Activated CD8-positive, alpha-beta T cell treated with anti-CD3 and anti-CD28 coated beads for 36 hours (primary cell): ENCODE measurements around the gene CST7. TPM values are rescaled to one million over a fixed set of nuclear protein-coding genes. Genes with fewer than 3 reads are reported as not detected.
A peak's percentile ranks its signal among the peaks of the same experiment; 100 is the strongest.
"Not testable (repeated sequence)": the region's sequence is repeated elsewhere in the genome, so short reads cannot be mapped to it uniquely, and the experiment has no call there.

Experiments used
- ATAC-seq: fragments of 200-7000 bp; cut with Tn5 transposase; one replicate; pipeline ENCODE4 v1.10.0; 2021; ENCODE audit warnings: mild to moderate bottlenecking, moderate library complexity
- CTCF ChIA-PET: fragments of 350-600 bp; sonication (Branson Sonifier 250); formaldehyde crosslinking; loops from one replicate; lab custom pipeline; 2021; ENCODE audit warnings: antibody characterized with exemption; lab: Charles Lee
- POLR2A ChIA-PET: fragments of 350-600 bp; sonication (Branson Sonifier 250); formaldehyde crosslinking; loops from one replicate; lab custom pipeline; 2021; ENCODE audit warnings: antibody characterized with exemption; lab: Charles Lee
- DNase-seq: peaks from one replicate; pipeline ENCODE4 v3.0.0-alpha.2; 2020
- H3K27ac Mint-ChIP-seq: one replicate; pipeline ENCODE4 v1.8.0; 2021; ENCODE audit warnings: mild to moderate bottlenecking, mixed read lengths
- H3K27me3 Mint-ChIP-seq: one replicate; pipeline ENCODE4 v1.8.0; 2021; ENCODE audit warnings: mixed read lengths
- H3K36me3 Mint-ChIP-seq: one replicate; pipeline ENCODE4 v1.8.0; 2021; ENCODE audit warnings: low read depth, mixed read lengths
- H3K4me1 Mint-ChIP-seq: one replicate; pipeline ENCODE4 v1.8.0; 2021; ENCODE audit warnings: low read depth, mixed read lengths
- H3K4me3 Mint-ChIP-seq: one replicate; pipeline ENCODE4 v1.8.0; 2021; ENCODE audit warnings: mild to moderate bottlenecking, moderate library complexity, mixed read lengths
- H3K9me3 Mint-ChIP-seq: one replicate; pipeline ENCODE4 v1.8.0; 2021; ENCODE audit warnings: mixed read lengths
- CTCF ChIP-seq: fragments of 200-600 bp; IDR thresholded peaks from one replicate; pipeline ENCODE4 v1.8.0; 2022; ENCODE audit warnings: antibody characterized with exemption, mild to moderate bottlenecking
- intact Hi-C: fragments of 100-400 bp; cut with micrococcal nuclease; formaldehyde crosslinking; loops from one replicate; pipeline ENCODE4 v1.10.0; 2022
- total RNA-seq, 2 experiments: library from RNA; stranded (reverse); gene quantifications; one replicate each; pipeline ENCODE4 v1.2.3, GENCODE V29; 2021

Gene CST7
- total RNA-seq, 2 experiments from 2014 or later, result 48.5 to 49.3 TPM

- DNase-seq, result no peak
- Mint-ChIP-seq H3K9me3 (peaks cover 5% of the 10 kb centered on the region), H3K27ac (no peak overlapping the region), H3K36me3 (no peaks in the 10 kb centered on the region), H3K4me1 (peaks cover 3% of the 10 kb centered on the region), H3K27me3 (no peaks in the 10 kb centered on the region), H3K4me3 (no peak overlapping the region)
- TF ChIP-seq CTCF, result no peak
- CTCF ChIA-PET, result interaction anchor here (1.8 kb wide), 1 partner anchor 9 kb away, joined by 8 read pairs; no protein-coding TSS in a partner anchor
- intact Hi-C loops, result no loop called here
- ATAC-seq, result no peak
- POLR2A ChIA-PET, result no interaction called here
These were observed 10.0 kb upstream of the CST7 start for GRCh38 chr20:24939036-24939435.

GRCh38 chr20:24942679-24943078 is 6.4 kb upstream of the CST7 start:
- Mint-ChIP-seq H3K4me1 (peaks cover 10% of the 10 kb centered on the region), H3K4me3 (no peak overlapping the region), H3K36me3 (peaks cover 26% of the 10 kb centered on the region), H3K27ac (no peak overlapping the region), H3K9me3 (peaks cover 26% of the 10 kb centered on the region), H3K27me3 (no peaks in the 10 kb centered on the region)
- CTCF ChIA-PET, result interaction anchor here (3.0 kb wide), 1 partner anchor 11 kb away, joined by 10 read pairs; no protein-coding TSS in a partner anchor
- intact Hi-C loops, result no loop called here
- POLR2A ChIA-PET, result no interaction called here
- TF ChIP-seq CTCF, result no peak
- no peak for DNase-seq
- ATAC-seq, result no peak

- Mint-ChIP-seq H3K9me3 (peaks cover 30% of the 10 kb centered on the region), H3K4me1 (peaks cover 16% of the 10 kb centered on the region), H3K4me3 (no peak overlapping the region), H3K27ac (no peak overlapping the region), H3K27me3 (no peaks in the 10 kb centered on the region), H3K36me3 (peaks cover 31% of the 10 kb centered on the region)
- ATAC-seq, result no peak
- ChIA-PET POLR2A (no interaction called here), CTCF (interaction anchor here (3.0 kb wide), 1 partner anchor 11 kb away, joined by 10 read pairs; no protein-coding TSS in a partner anchor)
- no peak for TF ChIP-seq CTCF
- intact Hi-C loops, result no loop called here
- no peak for DNase-seq
These were observed 5.9 kb upstream of the CST7 start for GRCh38 chr20:24943196-24943595.

GRCh38 chr20:24943731-24944130 is 5.3 kb upstream of the CST7 start:
- ATAC-seq (no peak), DNase-seq (no peak)
- intact Hi-C loops, result no loop called here
- peaks cover 36% of the 10 kb centered on the region for H3K36me3 Mint-ChIP-seq
- H3K27ac Mint-ChIP-seq, result no peak overlapping the region
- H3K27me3 Mint-ChIP-seq, result no peaks in the 10 kb centered on the region
- ChIA-PET POLR2A (no interaction called here), CTCF (interaction anchor here (0.9 to 3.0 kb wide), 2 partner anchors 12 to 26 kb away, joined by 3 to 10 read pairs; no protein-coding TSS in a partner anchor)
- H3K9me3 Mint-ChIP-seq, result peaks cover 30% of the 10 kb centered on the region
- no peak overlapping the region for H3K4me3 Mint-ChIP-seq
- peaks cover 21% of the 10 kb centered on the region for H3K4me1 Mint-ChIP-seq
- TF ChIP-seq CTCF, result no peak

- DNase-seq, ATAC-seq, H3K27me3 Mint-ChIP-seq, POLR2A ChIA-PET, intact Hi-C loops, H3K27ac Mint-ChIP-seq, H3K4me3 Mint-ChIP-seq: not testable (repeated sequence)
- H3K4me1 Mint-ChIP-seq, result peaks cover 38% of the 10 kb centered on the region
- peaks cover 37% of the 10 kb centered on the region for H3K36me3 Mint-ChIP-seq
- CTCF ChIA-PET, result interaction anchor here (0.7 to 7.8 kb wide), 2 partner anchors 9 to 15 kb away, joined by 3 to 30 read pairs; no protein-coding TSS in a partner anchor
- peaks cover 30% of the 10 kb centered on the region for H3K9me3 Mint-ChIP-seq
These were observed 2.7 kb upstream of the CST7 start for GRCh38 chr20:24946376-24946775.

GRCh38 chr20:24948396-24948938 is 602 bp upstream of the CST7 start:
- H3K27me3 Mint-ChIP-seq, result not testable (repeated sequence)
- ATAC-seq, result peak; percentile 2

More at GRCh38 chr20:24948396-24948938, 602 bp upstream of the CST7 start:
- intact Hi-C loops, DNase-seq: not testable (repeated sequence)
- Mint-ChIP-seq H3K4me3 (peak overlapping the region; percentile 83), H3K27ac (peak overlapping the region; percentile 100), H3K4me1 (peaks cover 49% of the 10 kb centered on the region), H3K36me3 (peaks cover 41% of the 10 kb centered on the region), H3K9me3 (peaks cover 29% of the 10 kb centered on the region)
- ChIA-PET POLR2A (interaction anchor here (1.1 to 3.9 kb wide), 2 partner anchors 12 to 16 kb away, joined by 3 to 15 read pairs; no protein-coding TSS in a partner anchor), CTCF (interaction anchor here (2.0 to 7.8 kb wide), 2 partner anchors 10 to 17 kb away, joined by 4 to 30 read pairs; no protein-coding TSS in a partner anchor)
